Nephron progenitor cell (in vitro differentiated cells): Measurements from ENCODE around the gene COL4A6.

Source experiments
- DNase-seq: peaks from one replicate; pipeline ENCODE4 v3.0.0; 2021
- H3K27ac Mint-ChIP-seq: 2 replicates; pipeline ENCODE4 v1.8.0; 2021; ENCODE audit warnings: mild to moderate bottlenecking, moderate library complexity, mixed read lengths
- H3K27me3 Mint-ChIP-seq: 2 replicates; pipeline ENCODE4 v1.8.0; 2021; ENCODE audit warnings: mild to moderate bottlenecking, low read depth, mixed read lengths; ENCODE audit not compliant: poor library complexity
- H3K36me3 Mint-ChIP-seq: 2 replicates; pipeline ENCODE4 v1.8.0; 2021; ENCODE audit warnings: low read depth, mixed read lengths
- H3K4me1 Mint-ChIP-seq: 2 replicates; pipeline ENCODE4 v1.8.0; 2021; ENCODE audit warnings: mixed read lengths
- H3K4me3 Mint-ChIP-seq: 2 replicates; pipeline ENCODE4 v1.8.0; 2021; ENCODE audit warnings: mild to moderate bottlenecking, moderate library complexity, mixed read lengths
- H3K9me3 Mint-ChIP-seq: 2 replicates; pipeline ENCODE4 v1.8.0; 2021; ENCODE audit warnings: mild to moderate bottlenecking, moderate library complexity, mixed read lengths
- CTCF ChIP-seq: fragments of 200-600 bp; sonication (generic); IDR thresholded peaks from 2 replicates; pipeline ENCODE4 v1.5.0; 2021; ENCODE audit warnings: antibody characterized with exemption

COL4A6 gene

GRCh38 chrX:108271397-108271787 is 166.8 kb downstream of the COL4A6 start:
- DNase-seq, result no peak
- H3K4me1 Mint-ChIP-seq, result peaks cover 22% of the 10 kb centered on the region
- no peak overlapping the region for H3K4me3 Mint-ChIP-seq
- H3K36me3 Mint-ChIP-seq, result peaks cover 14% of the 10 kb centered on the region
- H3K27me3 Mint-ChIP-seq, result no peaks in the 10 kb centered on the region
- peak overlapping the region; percentile 18 for H3K27ac Mint-ChIP-seq
- peaks cover 18% of the 10 kb centered on the region for H3K9me3 Mint-ChIP-seq
- no peak for TF ChIP-seq CTCF

- H3K9me3 Mint-ChIP-seq, result peaks cover 12% of the 10 kb centered on the region
- peaks cover 10% of the 10 kb centered on the region for H3K36me3 Mint-ChIP-seq
- peaks cover 22% of the 10 kb centered on the region for H3K4me1 Mint-ChIP-seq
- no peak for TF ChIP-seq CTCF
- peak overlapping the region; percentile 18 for H3K27ac Mint-ChIP-seq
- H3K4me3 Mint-ChIP-seq, result no peak overlapping the region
- DNase-seq, result no peak
- H3K27me3 Mint-ChIP-seq, result no peaks in the 10 kb centered on the region
These were observed 167.4 kb downstream of the COL4A6 start for GRCh38 chrX:108270739-108271396.

GRCh38 chrX:108270280-108270679 is 167.9 kb downstream of the COL4A6 start:
- H3K27me3 Mint-ChIP-seq, result no peaks in the 10 kb centered on the region
- no peak for DNase-seq
- no peak overlapping the region for H3K4me3 Mint-ChIP-seq
- H3K27ac Mint-ChIP-seq, result peak overlapping the region; percentile 18
- H3K4me1 Mint-ChIP-seq, result peaks cover 22% of the 10 kb centered on the region
- peaks cover 7% of the 10 kb centered on the region for H3K9me3 Mint-ChIP-seq
- H3K36me3 Mint-ChIP-seq, result peaks cover 10% of the 10 kb centered on the region
- no peak for TF ChIP-seq CTCF

- Mint-ChIP-seq H3K36me3 (peaks cover 5% of the 10 kb centered on the region), H3K4me1 (peaks cover 22% of the 10 kb centered on the region), H3K9me3 (peaks cover 7% of the 10 kb centered on the region), H3K27ac (peak overlapping the region; percentile 11), H3K27me3 (no peaks in the 10 kb centered on the region), H3K4me3 (no peak overlapping the region)
- TF ChIP-seq CTCF, result no peak
- DNase-seq, result no peak
These were observed 169.7 kb downstream of the COL4A6 start for GRCh38 chrX:108268434-108269080.

GRCh38 chrX:108267557-108267956 is 170.7 kb downstream of the COL4A6 start:
- peaks cover 22% of the 10 kb centered on the region for H3K4me1 Mint-ChIP-seq
- TF ChIP-seq CTCF, result no peak
- H3K27ac Mint-ChIP-seq, result no peak overlapping the region
- no peak for DNase-seq
- H3K36me3 Mint-ChIP-seq, result peaks cover 5% of the 10 kb centered on the region
- H3K27me3 Mint-ChIP-seq, result no peaks in the 10 kb centered on the region
- H3K9me3 Mint-ChIP-seq, result peaks cover 4% of the 10 kb centered on the region
- H3K4me3 Mint-ChIP-seq, result no peak overlapping the region

GRCh38 chrX:108264376-108264775 is 173.8 kb downstream of the COL4A6 start:
- Mint-ChIP-seq H3K36me3 (peaks cover 16% of the 10 kb centered on the region), H3K4me3 (no peak overlapping the region), H3K27ac (no peak overlapping the region), H3K27me3 (no peaks in the 10 kb centered on the region), H3K4me1 (no peaks in the 10 kb centered on the region), H3K9me3 (peaks cover 13% of the 10 kb centered on the region)
- no peak for DNase-seq
- TF ChIP-seq CTCF, result no peak
